RCC 7860 (cell line): ENCODE results near the gene IRGC.

Experiments used
- DNase-seq: peaks from one replicate; pipeline ENCODE4 v3.0.0-alpha.2; 2015; ENCODE audit warnings: low spot score
- FAIRE-seq: peaks from 2 replicates; lab custom pipeline; 2012; peaks lifted over from hg19 to GRCh38; lab: Jason Lieb, UNC

The IRGC gene

DNA sequence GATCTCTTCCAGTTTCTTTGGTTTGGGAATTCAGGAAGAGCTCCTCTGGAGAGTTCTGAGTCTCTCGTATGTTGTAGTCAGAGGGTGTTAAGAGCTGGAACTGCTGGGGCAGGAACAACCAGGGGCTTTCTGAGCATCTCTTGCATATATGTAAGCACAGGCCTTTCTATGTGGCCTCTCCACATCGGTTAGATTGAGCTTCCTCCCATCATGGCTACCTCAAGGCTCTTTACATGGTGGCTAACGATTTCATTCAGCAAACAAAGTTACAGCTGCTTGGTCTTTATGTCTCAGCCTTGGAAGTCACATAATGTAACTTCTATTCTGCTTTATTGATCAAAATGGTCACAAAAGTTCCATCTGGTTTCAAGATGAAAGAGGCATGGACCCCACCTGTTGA lies 25.4 kb upstream of the IRGC start:
- FAIRE-seq (no peak), DNase-seq (no peak)

DNA sequence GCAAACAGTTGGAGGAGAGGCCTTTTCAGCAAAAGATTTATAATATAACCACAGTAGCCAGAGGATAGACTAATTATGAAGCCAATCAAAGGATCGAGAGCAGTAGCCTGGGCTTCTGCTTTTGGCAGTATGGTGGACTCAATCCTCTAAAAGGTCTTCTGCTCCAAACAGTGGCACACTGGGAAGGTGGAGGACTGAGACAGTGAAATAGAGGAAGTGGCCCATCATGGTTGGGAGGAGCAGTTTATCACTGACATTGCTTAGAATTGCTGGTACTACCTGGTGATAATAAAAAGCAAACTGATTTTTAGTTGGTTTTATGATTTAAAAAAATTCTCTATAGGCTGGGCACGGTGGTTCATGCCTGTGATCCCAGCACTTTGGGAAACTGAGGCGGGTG lies 25.0 kb upstream of the IRGC start:
- DNase-seq (no peak), FAIRE-seq (no peak)

- no peak for FAIRE-seq
These were observed 24.1 kb upstream of the IRGC start for GRCh38 chr19:43691755-43692154.

GRCh38 chr19:43692385-43692784 lies 23.5 kb upstream of the IRGC start:
- no peak for FAIRE-seq
- DNase-seq, result no peak

More at GRCh38 chr19:43691755-43692154, 24.1 kb upstream of the IRGC start:
- DNase-seq, result no peak

DNA sequence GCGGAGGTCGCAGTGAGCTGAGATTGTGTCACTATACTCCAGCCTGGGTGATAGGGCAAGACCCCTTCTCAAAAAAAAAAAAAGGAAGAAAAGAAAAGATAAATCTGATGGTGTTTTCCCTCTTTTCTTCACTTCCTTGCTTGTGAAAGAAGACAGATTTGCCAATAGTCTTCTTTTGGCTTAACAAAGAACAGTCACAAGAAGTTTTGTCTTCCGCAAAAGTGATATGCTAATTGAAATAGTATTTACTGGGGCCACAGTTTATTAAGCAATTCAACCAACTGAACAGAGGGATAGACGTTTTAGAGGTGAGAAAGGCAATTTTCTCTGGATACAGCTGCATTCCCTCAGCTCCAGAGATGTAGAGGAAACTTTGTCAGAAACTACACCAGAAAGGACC lies 23.0 kb upstream of the IRGC start:
- no peak for DNase-seq
- FAIRE-seq, result no peak

- no peak for FAIRE-seq
- DNase-seq, result no peak
These were observed 21.3 kb upstream of the IRGC start for GRCh38 chr19:43694553-43694952.

DNA sequence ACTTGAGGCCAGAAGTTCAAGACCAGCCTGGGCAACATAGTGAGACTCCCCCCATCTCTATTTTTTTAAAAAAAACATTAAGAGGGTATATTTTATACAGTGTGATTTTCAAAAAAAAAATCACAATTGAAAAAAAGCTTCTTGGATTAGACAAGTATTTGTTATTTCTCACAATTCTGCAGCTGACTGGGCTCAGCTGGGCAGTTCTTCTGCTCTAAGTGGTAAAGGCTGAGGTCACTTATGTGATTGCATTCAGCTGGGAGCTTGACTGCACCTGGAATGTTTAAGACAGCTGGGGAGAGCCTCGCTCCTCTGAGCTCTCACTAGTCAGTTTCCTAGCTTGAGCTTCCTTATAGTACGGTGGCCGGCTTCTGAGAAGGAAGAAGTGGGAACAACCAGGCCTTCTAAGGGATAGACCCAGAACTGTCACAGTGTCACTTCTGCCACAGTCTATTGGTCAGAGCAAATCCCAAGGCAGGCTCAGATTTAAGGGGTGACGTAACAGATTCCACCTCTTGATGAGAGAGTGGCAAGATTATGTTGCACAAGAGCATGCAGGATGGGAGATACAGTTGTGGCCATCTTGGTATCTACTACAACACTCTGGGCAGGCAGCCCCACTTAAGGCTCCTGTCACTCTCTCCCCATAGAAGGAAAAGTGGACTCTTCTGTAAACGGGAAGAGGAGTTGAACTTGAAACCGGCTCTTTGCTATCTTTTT lies 19.7 kb upstream of the IRGC start:
- FAIRE-seq (no peak), DNase-seq (no peak)

- DNase-seq (no peak), FAIRE-seq (no peak)
These were observed 18.6 kb upstream of the IRGC start for GRCh38 chr19:43697295-43697694.

- no peak for DNase-seq
These were observed 16.1 kb upstream of the IRGC start for GRCh38 chr19:43699506-43700394.

GRCh38 chr19:43700395-43701000 lies 15.4 kb upstream of the IRGC start:
- no peak for DNase-seq
- no peak for FAIRE-seq

More at GRCh38 chr19:43699506-43700394, 16.1 kb upstream of the IRGC start:
- no peak for FAIRE-seq

GRCh38 chr19:43704002-43704705 lies 11.7 kb upstream of the IRGC start:
- FAIRE-seq, result no peak
- DNase-seq, result no peak

DNA sequence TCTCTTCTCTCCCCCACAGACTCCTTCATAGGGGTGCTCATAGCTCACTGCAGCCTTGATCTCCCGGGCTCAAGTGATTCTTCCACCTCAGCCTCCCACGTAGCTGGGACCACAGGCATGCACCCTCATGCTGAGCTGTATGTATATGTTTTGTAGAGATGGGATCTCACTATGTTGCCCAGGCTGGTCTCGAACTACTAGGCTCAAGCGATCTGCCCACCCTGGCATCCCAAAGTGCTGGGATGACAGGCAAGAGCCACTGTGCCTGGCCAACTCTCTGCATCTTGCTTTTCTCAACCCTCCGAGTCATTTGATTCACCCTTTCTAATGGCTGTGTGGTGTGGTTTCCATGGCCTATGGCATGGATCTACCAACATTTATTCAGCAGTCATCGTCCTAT lies 10.1 kb upstream of the IRGC start:
- DNase-seq, result no peak
- no peak for FAIRE-seq

DNA sequence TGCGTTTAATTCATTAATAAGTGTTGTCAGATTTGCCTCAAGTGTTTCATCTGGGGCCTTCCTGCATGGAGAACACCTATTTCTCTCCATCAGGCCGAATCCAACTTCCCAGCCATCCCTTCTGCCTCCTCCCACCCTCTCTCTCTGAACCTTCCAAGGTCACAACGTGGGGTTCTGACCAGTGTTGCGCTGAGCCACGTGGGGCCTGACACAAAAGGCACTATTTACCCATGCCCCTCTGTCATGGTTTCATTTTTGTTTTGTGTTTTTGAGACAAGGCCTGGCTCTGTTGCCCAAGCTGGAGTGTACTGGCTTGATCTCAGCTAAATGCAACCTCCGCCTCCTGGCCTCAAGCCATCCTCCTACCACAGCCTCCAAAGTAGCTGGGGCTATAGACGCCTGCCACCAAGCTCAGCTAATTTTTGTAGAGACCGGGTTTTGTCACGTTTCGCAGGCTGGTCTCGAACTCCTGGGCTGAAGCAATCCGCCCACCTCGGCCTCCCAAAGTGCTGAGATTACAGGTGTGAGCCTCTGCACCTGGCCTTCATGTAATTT lies 8.6 kb upstream of the IRGC start:
- no peak for FAIRE-seq
- no peak for DNase-seq

DNA sequence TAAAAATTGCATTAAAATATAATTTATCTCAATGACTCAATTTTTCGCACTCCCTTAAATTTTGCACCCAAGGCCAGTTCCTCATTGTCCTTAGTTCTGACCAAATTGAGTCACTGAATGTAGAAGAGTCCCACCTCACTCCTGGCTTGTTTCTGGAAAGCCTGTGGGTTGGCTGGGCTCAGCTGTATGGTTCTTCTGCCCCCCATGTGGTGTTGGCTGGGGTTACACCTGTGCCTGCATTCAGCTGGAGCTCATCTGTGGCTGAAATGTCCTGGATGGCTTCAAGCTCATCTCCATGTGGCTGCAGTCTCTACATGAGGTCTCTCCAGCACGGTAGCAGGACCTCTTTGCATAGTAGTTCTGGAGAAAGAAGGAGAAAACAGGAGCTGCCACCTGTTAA lies 7.2 kb upstream of the IRGC start:
- no peak for DNase-seq
- no peak for FAIRE-seq

DNA sequence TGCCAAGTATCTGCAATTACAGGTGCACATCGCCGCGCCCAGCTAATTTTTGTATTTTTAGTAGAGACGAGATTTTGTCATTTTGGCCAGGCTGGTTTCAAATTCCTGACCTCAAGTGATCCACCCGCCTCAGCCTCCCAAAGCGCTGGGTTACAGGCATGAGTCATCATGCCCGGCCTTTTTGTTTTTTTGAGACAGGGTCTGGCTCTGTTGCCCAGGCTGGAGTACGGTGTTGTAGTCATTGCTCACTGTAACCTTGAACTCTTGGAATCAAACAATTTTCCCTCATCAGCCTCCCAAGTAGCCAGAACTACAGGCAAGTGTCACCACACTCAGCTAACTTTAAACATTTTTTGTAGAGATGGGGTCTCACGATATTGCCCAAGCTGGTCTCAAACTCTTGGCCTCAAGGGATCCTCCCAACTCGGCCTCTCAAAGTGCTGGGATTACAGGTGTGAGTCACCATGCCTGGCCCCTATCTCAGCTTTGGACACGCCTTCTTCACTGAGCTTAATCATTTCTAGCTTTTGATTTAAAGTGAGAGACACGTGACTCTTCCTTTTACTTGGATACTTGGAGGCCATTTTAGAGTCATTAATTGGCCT lies 4.0 kb upstream of the IRGC start:
- FAIRE-seq (no peak), DNase-seq (no peak)

- DNase-seq (no peak), FAIRE-seq (no peak)
These were observed 2.7 kb upstream of the IRGC start for GRCh38 chr19:43713208-43713607.

- no peak for DNase-seq
- no peak for FAIRE-seq
These were observed 2.9 kb downstream of the IRGC start for GRCh38 chr19:43718627-43719377.

DNA sequence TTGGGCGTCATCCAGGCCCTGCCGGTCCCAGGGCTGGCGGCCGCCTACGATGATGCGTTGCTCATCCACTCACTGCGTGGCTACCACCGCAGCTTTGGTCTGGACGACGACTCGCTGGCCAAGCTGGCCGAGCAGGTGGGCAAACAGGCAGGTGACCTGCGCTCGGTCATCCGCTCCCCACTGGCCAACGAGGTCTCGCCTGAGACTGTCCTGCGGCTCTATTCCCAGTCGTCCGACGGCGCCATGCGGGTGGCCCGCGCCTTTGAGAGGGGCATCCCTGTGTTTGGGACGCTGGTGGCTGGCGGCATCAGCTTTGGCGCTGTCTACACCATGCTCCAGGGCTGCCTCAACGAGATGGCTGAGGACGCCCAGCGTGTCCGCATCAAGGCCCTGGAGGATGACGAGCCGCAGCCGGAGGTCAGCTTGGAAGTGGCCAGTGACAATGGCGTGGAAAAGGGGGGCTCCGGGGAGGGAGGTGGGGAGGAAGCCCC lies 3.5 kb downstream of the IRGC start:
- no peak for DNase-seq

GRCh38 chr19:43719918-43720317 lies 4.0 kb downstream of the IRGC start:
- FAIRE-seq, result no peak

More for the DNA sequence above, 3.5 kb downstream of the IRGC start:
- no peak for FAIRE-seq

More at GRCh38 chr19:43719918-43720317, 4.0 kb downstream of the IRGC start:
- DNase-seq, result no peak
